Esophagus muscularis mucosa (tissue), 4 donors: Measurements from ENCODE around the gene MKS1. TPM values are rescaled to one million over a fixed set of nuclear protein-coding genes. Genes with fewer than 3 reads are reported as not detected.

Experiments
- DNase-seq: peaks from one replicate; pipeline ENCODE4 v3.0.0-alpha.2; 2017; ENCODE audit errors: extremely low spot score
- H3K27ac ChIP-seq, 4 donors: fragments of 200-600 bp; sonication (generic); replicated peaks in 1 of 4; 1 replicate in 3 of 4; 2 replicates in 1 of 4; pipeline ENCODE4 v1.5.1; 2016 to 2019; ENCODE audit warnings: mild to moderate bottlenecking in 1 of 4
- H3K27me3 ChIP-seq, 4 donors: fragments of 200-600 bp; sonication (generic); one replicate each; pipeline versions ENCODE4 v1.5.1 to v1.6.0; 2016 to 2019
- H3K36me3 ChIP-seq, 4 donors: fragments of 200-600 bp; sonication (generic); one replicate each; pipeline ENCODE4 v1.5.1; 2016 to 2019
- H3K4me1 ChIP-seq, 4 donors: fragments of 200-600 bp; sonication (generic); one replicate each; pipeline ENCODE4 v1.5.1; 2016 to 2019
- H3K4me3 ChIP-seq, 4 donors: fragments of 200-600 bp; sonication (generic); 1 replicate in 2 of 4; 2 replicates in 2 of 4; pipeline ENCODE4 v1.5.1; 2016 to 2019; ENCODE audit warnings: mild to moderate bottlenecking in 4 of 4, moderate library complexity in 1 of 4
- H3K9me3 ChIP-seq, 4 donors: fragments of 200-600 bp; sonication (generic); 1 replicate in 3 of 4; 2 replicates in 1 of 4; pipeline ENCODE4 v1.5.1; 2016 to 2019
- CTCF ChIP-seq, 3 experiments: fragments of 200-600 bp in 2 of 3; fragments of 450-650 bp in 1 of 3; sonication (generic) in 2 of 3; IDR thresholded peaks; one replicate each; pipeline ENCODE4 v1.5.1; 2017 to 2019; ENCODE audit warnings: antibody characterized with exemption in 3 of 3, mild to moderate bottlenecking in 2 of 3, moderate library complexity in 1 of 3
- EP300 ChIP-seq: sonication (generic); formaldehyde crosslinking; IDR thresholded peaks from one replicate; pipeline ENCODE4 v1.6.1; 2017; ENCODE audit warnings: antibody characterized with exemption
- POLR2A ChIP-seq: fragments of 450-650 bp; IDR thresholded peaks from one replicate; pipeline ENCODE4 v1.6.1; 2017; ENCODE audit warnings: antibody characterized with exemption, moderate library complexity, mild to moderate bottlenecking, low read depth
- POLR2AphosphoS5 ChIP-seq, 2 donors: sonication (generic); formaldehyde crosslinking; IDR thresholded peaks; one replicate each; pipeline ENCODE4 v1.6.1; 2017; ENCODE audit warnings: antibody characterized with exemption in 2 of 2
- WGBS: methylation state at CpG from one replicate; pipeline ENCODE4 v1.1.5; 2018; 5-methylcytosine and 5-hydroxymethylcytosine counted together
- intact Hi-C: fragments of 100-400 bp; cut with DNase I; formaldehyde crosslinking; loops from one replicate; pipeline ENCODE4 v1.15.1; 2023
- total RNA-seq, 4 donors: library from RNA; depleted of rRNA; stranded (reverse); fragments of >200 nt; gene quantifications; one replicate each; pipeline versions ENCODE4 v1.1.0 to v1.2.1, GENCODE V29; 2016

The MKS1 gene
- total RNA-seq, 4 donors from 2014 or later, result 6.2 to 12.5 (median 6.9) TPM

- peaks cover 20 to 62% (median 54%) of the 10 kb centered on the region in 4 donors for H3K36me3 ChIP-seq
- intact Hi-C loops, result no loop called here
Observed at GRCh38 chr17:58205936-58206335, 13.1 kb downstream of the MKS1 start.

GRCh38 chr17:58204796-58205195 is 14.3 kb downstream of the MKS1 start:
- H3K9me3 ChIP-seq, result no peaks in the 10 kb centered on the region
- TF ChIP-seq EP300 (no peak), CTCF (IDR thresholded peaks at IDR 0.05) (no peak), POLR2A (no peak), POLR2AphosphoS5 (IDR thresholded peaks at IDR 0.05) (no peak)
- intact Hi-C loops, result no loop called here
- peaks cover 17 to 51% (median 43%) of the 10 kb centered on the region in 4 donors for H3K36me3 ChIP-seq
- 93% methylated on average over 2 of the region's 5 CpGs for WGBS
- H3K27me3 ChIP-seq, result peaks cover 0 to 6% (median 0%) of the 10 kb centered on the region in 4 donors
- no peak overlapping the region for H3K4me3 ChIP-seq
- no peak overlapping the region for H3K27ac ChIP-seq
- DNase-seq, result no peak
- no peaks in the 10 kb centered on the region for H3K4me1 ChIP-seq

More at GRCh38 chr17:58205936-58206335, 13.1 kb downstream of the MKS1 start:
- H3K4me1 ChIP-seq, result no peaks in the 10 kb centered on the region
- 95% methylated on average over 10 of the region's 11 CpGs for WGBS
- no peak overlapping the region for H3K4me3 ChIP-seq
- no peak overlapping the region for H3K27ac ChIP-seq
- H3K27me3 ChIP-seq, result no peaks in the 10 kb centered on the region
- H3K9me3 ChIP-seq, result no peaks in the 10 kb centered on the region
- DNase-seq, result no peak
- TF ChIP-seq POLR2A, result no peak
- no peak for TF ChIP-seq EP300
- no peak for TF ChIP-seq CTCF (IDR thresholded peaks at IDR 0.05)
- TF ChIP-seq POLR2AphosphoS5 (IDR thresholded peaks at IDR 0.05), result no peak

GRCh38 chr17:58202859-58203258 is 16.2 kb downstream of the MKS1 start:
- intact Hi-C loops, result no loop called here
- WGBS, result 71% methylated on average over 4 of the region's 7 CpGs
- no peak for DNase-seq
- no peak overlapping the region for H3K4me3 ChIP-seq
- H3K4me1 ChIP-seq, result no peaks in the 10 kb centered on the region
- H3K9me3 ChIP-seq, result no peaks in the 10 kb centered on the region
- peaks cover 11 to 33% (median 27%) of the 10 kb centered on the region in 4 donors for H3K36me3 ChIP-seq
- H3K27ac ChIP-seq, result no peak overlapping the region
- H3K27me3 ChIP-seq, result peaks cover 0 to 25% (median 0%) of the 10 kb centered on the region in 4 donors
- TF ChIP-seq EP300, result no peak
- no peak for TF ChIP-seq POLR2A
- no peak for TF ChIP-seq CTCF (IDR thresholded peaks at IDR 0.05)
- TF ChIP-seq POLR2AphosphoS5 (IDR thresholded peaks at IDR 0.05), result no peak

GRCh38 chr17:58200024-58200633 is 18.9 kb downstream of the MKS1 start:
- H3K27me3 ChIP-seq, result peaks cover 0 to 48% (median 0%) of the 10 kb centered on the region in 4 donors
- TF ChIP-seq POLR2A (no peak), CTCF (IDR thresholded peaks at IDR 0.05) (peak in 1 of 3 experiments; percentile 44), EP300 (no peak)
- no peak overlapping the region for H3K27ac ChIP-seq
- H3K4me1 ChIP-seq, result no peaks in the 10 kb centered on the region
- H3K9me3 ChIP-seq, result no peaks in the 10 kb centered on the region
- 49% methylated on average over 11 of the region's 14 CpGs for WGBS
- intact Hi-C loops, result no loop called here
- no peak overlapping the region for H3K4me3 ChIP-seq
- peaks cover 0 to 8% (median 3%) of the 10 kb centered on the region in 4 donors for H3K36me3 ChIP-seq
- DNase-seq, result no peak

- DNase-seq, result no peak
- intact Hi-C loops, result no loop called here
- Histone ChIP-seq H3K27ac (no peak overlapping the region), H3K4me1 (no peaks in the 10 kb centered on the region), H3K9me3 (no peaks in the 10 kb centered on the region), H3K27me3 (peaks cover 0 to 81% (median 0%) of the 10 kb centered on the region in 4 donors), H3K36me3 (no peaks in the 10 kb centered on the region), H3K4me3 (no peak overlapping the region)
- 83% methylated on average over 7 of the region's 7 CpGs for WGBS
- TF ChIP-seq EP300 (no peak), POLR2AphosphoS5 (IDR thresholded peaks at IDR 0.05) (no peak), POLR2A (no peak), CTCF (IDR thresholded peaks at IDR 0.05) (no peak)
Observed at GRCh38 chr17:58196610-58197009, 22.4 kb downstream of the MKS1 start.
